Mucosa of descending colon (tissue), 3 donors: ENCODE data around the gene TTC23. TPM values are rescaled to one million over a fixed set of nuclear protein-coding genes. Genes with fewer than 3 reads are reported as not detected.

Experiments used
- ATAC-seq: fragments of 200-7000 bp; cut with Tn5 transposase; one replicate; pipeline ENCODE4 v1.9.1; 2020; ENCODE audit warnings: mild to moderate bottlenecking, moderate library complexity
- DNase-seq, 3 donors: peaks; one replicate each; pipeline ENCODE4 v3.0.0-alpha.2; 2020
- H3K36me3 ChIP-seq: fragments of 200-600 bp; one replicate; pipeline ENCODE4 v1.8.0; 2021; ENCODE audit warnings: low read depth, mild to moderate bottlenecking
- H3K4me1 ChIP-seq: fragments of 200-600 bp; one replicate; pipeline ENCODE4 v1.8.0; 2021; ENCODE audit warnings: low read depth, mild to moderate bottlenecking
- H3K4me3 ChIP-seq: fragments of 200-600 bp; one replicate; pipeline ENCODE4 v1.8.0; 2021; ENCODE audit warnings: mild to moderate bottlenecking
- H3K9me3 ChIP-seq: fragments of 200-600 bp; one replicate; pipeline ENCODE4 v1.8.0; 2021; ENCODE audit warnings: mild to moderate bottlenecking
- CTCF ChIP-seq: fragments of 200-600 bp; IDR thresholded peaks from one replicate; pipeline ENCODE4 v1.8.0; 2022; ENCODE audit warnings: antibody characterized with exemption, mild to moderate bottlenecking
- intact Hi-C, 2 donors: fragments of 100-400 bp; cut with DNase I in 1 of 2; cut with micrococcal nuclease in 1 of 2; formaldehyde crosslinking; loops; one replicate each; pipeline versions ENCODE4 v1.11.0 to v1.11.1; 2022; cut with DNase I, micrococcal nuclease
- total RNA-seq, 3 donors: library from RNA; stranded (reverse); fragmentation: NEBNext Ultra II Directional in 2 of 3; extraction: Animal tissue kit (Norgen Biotek cat#: 25700) in 2 of 3; gene quantifications; one replicate each; pipeline versions ENCODE4 v1.2.1 to v1.2.4, GENCODE V29; 2021 to 2023
- donor health status: DM: no; HTN: no; CAD: no; lungs with moderate emphysema.
- donor health status: DM: no; HTN: no; CAD: no.
- donor health status: DM: no; HTN: yes; CAD: no.

Gene TTC23
- total RNA-seq, 3 donors from 2014 or later, result 17.1 to 26.8 (median 19.6) TPM

GRCh38 chr15:99250494-99250856 lies 1.1 kb upstream of the TTC23 start:
- Histone ChIP-seq H3K9me3 (no peaks in the 10 kb centered on the region), H3K4me3 (no peak overlapping the region), H3K4me1 (peaks cover 8% of the 10 kb centered on the region), H3K36me3 (no peaks in the 10 kb centered on the region)
- ATAC-seq (no peak), DNase-seq (no peak)
- no peak for TF ChIP-seq CTCF
- intact Hi-C loops, result no loop called here

GRCh38 chr15:99250001-99250400 lies 620 bp upstream of the TTC23 start:
- ATAC-seq, result no peak

GRCh38 chr15:99248000-99248715 lies 1.2 kb downstream of the TTC23 start:
- ATAC-seq, result no peak
- intact Hi-C loops, result no loop called here
- H3K36me3 ChIP-seq, result no peaks in the 10 kb centered on the region
- no peaks in the 10 kb centered on the region for H3K9me3 ChIP-seq
- no peak for TF ChIP-seq CTCF
- peaks cover 8% of the 10 kb centered on the region for H3K4me1 ChIP-seq
- no peak overlapping the region for H3K4me3 ChIP-seq
- no peak for DNase-seq

More at GRCh38 chr15:99250001-99250400, 620 bp upstream of the TTC23 start:
- peaks cover 8% of the 10 kb centered on the region for H3K4me1 ChIP-seq
- intact Hi-C loops, result no loop called here
- TF ChIP-seq CTCF, result no peak
- no peak for DNase-seq
- no peaks in the 10 kb centered on the region for H3K9me3 ChIP-seq
- H3K4me3 ChIP-seq, result no peak overlapping the region
- H3K36me3 ChIP-seq, result no peaks in the 10 kb centered on the region

- no peak for DNase-seq
- no peak for ATAC-seq
- Histone ChIP-seq H3K4me3 (no peak overlapping the region), H3K4me1 (peaks cover 8% of the 10 kb centered on the region), H3K36me3 (no peaks in the 10 kb centered on the region), H3K9me3 (no peaks in the 10 kb centered on the region)
- no peak for TF ChIP-seq CTCF
- intact Hi-C loops, result no loop called here
These were observed 2.3 kb downstream of the TTC23 start for GRCh38 chr15:99247062-99247461.

GRCh38 chr15:99244306-99244705 lies 5.1 kb downstream of the TTC23 start:
- ATAC-seq, result no peak
- no peak for DNase-seq
- H3K4me3 ChIP-seq, result no peak overlapping the region
- H3K36me3 ChIP-seq, result no peaks in the 10 kb centered on the region
- H3K9me3 ChIP-seq, result no peaks in the 10 kb centered on the region
- TF ChIP-seq CTCF, result no peak
- intact Hi-C loops, result no loop called here
- H3K4me1 ChIP-seq, result no peaks in the 10 kb centered on the region

GRCh38 chr15:99241752-99242151 lies 7.6 kb downstream of the TTC23 start:
- intact Hi-C loops, result no loop called here
- Histone ChIP-seq H3K36me3 (no peaks in the 10 kb centered on the region), H3K9me3 (no peaks in the 10 kb centered on the region), H3K4me1 (no peaks in the 10 kb centered on the region), H3K4me3 (no peak overlapping the region)
- ATAC-seq (no peak), DNase-seq (no peak)
- no peak for TF ChIP-seq CTCF
